A673 (cell line): ENCODE results near the gene LRRC25.

ENCODE experiments used
- CTCF ChIP-seq: fragments of 300-800, 200-600 bp; sonication (generic); conservative IDR thresholded peaks from 2 replicates; pipeline ENCODE4 v1.5.1; 2017; ENCODE audit warnings: low read depth, mild to moderate bottlenecking, antibody characterized with exemption, low read length, moderate library complexity, mixed read lengths
- EZH2 ChIP-seq: fragments of 200-600 bp; sonication (generic); IDR thresholded peaks from 2 replicates; pipeline ENCODE4 v1.6.1; 2017; ENCODE audit warnings: borderline replicate concordance, low read depth, mild to moderate bottlenecking, mixed read lengths, antibody characterized with exemption, low read length; ENCODE audit not compliant: poor library complexity, severe bottlenecking

- TF ChIP-seq EZH2 (no peak), CTCF (no peak)
Measured at GRCh38 chr19:18392926-18393325, 4.5 kb downstream of the LRRC25 start.
